WTC11 (cell line): ENCODE results near the gene MRPL10.

Source experiments
- ARID4B ChIP-seq: sonication (generic); formaldehyde crosslinking; IDR thresholded peaks from 2 replicates; pipeline ENCODE4 v1.8.0; 2023; ENCODE audit warnings: missing genetic modification reagents, mild to moderate bottlenecking, borderline replicate concordance
- ATF1 ChIP-seq: sonication (generic); formaldehyde crosslinking; IDR thresholded peaks from 2 replicates; pipeline ENCODE4 v1.8.1; 2023; ENCODE audit warnings: mild to moderate bottlenecking, moderate library complexity, missing genetic modification reagents
- CTCF ChIP-seq: fragments of 200-600 bp; IDR thresholded peaks from 2 replicates; pipeline ENCODE4 v1.8.0; 2022; ENCODE audit warnings: antibody characterized with exemption
- E2F4 ChIP-seq: sonication (generic); formaldehyde crosslinking; IDR thresholded peaks from 2 replicates; pipeline ENCODE4 v1.8.1; 2022; ENCODE audit warnings: low read depth, mild to moderate bottlenecking, moderate library complexity, missing genetic modification reagents, borderline replicate concordance
- ELF4 ChIP-seq: sonication (generic); formaldehyde crosslinking; IDR thresholded peaks from 2 replicates; pipeline ENCODE4 v1.8.1; 2022; ENCODE audit warnings: low read depth, mild to moderate bottlenecking, moderate library complexity, missing genetic modification reagents
- ESRRA ChIP-seq: sonication (generic); formaldehyde crosslinking; IDR thresholded peaks from 2 replicates; pipeline ENCODE4 v1.8.1; 2022; ENCODE audit warnings: mild to moderate bottlenecking, missing genetic modification reagents, borderline replicate concordance
- FOXK1 ChIP-seq: sonication (generic); formaldehyde crosslinking; IDR thresholded peaks from 2 replicates; pipeline ENCODE4 v1.8.0; 2022; ENCODE audit warnings: mild to moderate bottlenecking, moderate library complexity, missing genetic modification reagents
- IRF1 ChIP-seq: sonication (generic); formaldehyde crosslinking; IDR thresholded peaks from 2 replicates; pipeline ENCODE4 v1.8.0; 2023; ENCODE audit warnings: missing genetic modification reagents
- IRF2 ChIP-seq: sonication (generic); formaldehyde crosslinking; IDR thresholded peaks from 2 replicates; pipeline ENCODE4 v1.8.0; 2022; ENCODE audit warnings: low read depth, missing genetic modification reagents, borderline replicate concordance
- KAT7 ChIP-seq: sonication (generic); formaldehyde crosslinking; IDR thresholded peaks from 2 replicates; pipeline ENCODE4 v1.8.1; 2023; ENCODE audit warnings: missing genetic modification reagents, mild to moderate bottlenecking, borderline replicate concordance
- MAX ChIP-seq: sonication (generic); formaldehyde crosslinking; IDR thresholded peaks from 2 replicates; pipeline ENCODE4 v1.8.0; 2022; ENCODE audit warnings: mild to moderate bottlenecking, missing genetic modification reagents
- TP53 ChIP-seq: sonication (generic); formaldehyde crosslinking; IDR thresholded peaks from 2 replicates; pipeline ENCODE4 v1.8.1; 2023; ENCODE audit warnings: mild to moderate bottlenecking, missing genetic modification reagents
- ZNF219 ChIP-seq: sonication (generic); formaldehyde crosslinking; IDR thresholded peaks from 2 replicates; pipeline ENCODE4 v1.8.0; 2023; ENCODE audit warnings: missing genetic modification reagents, mild to moderate bottlenecking, borderline replicate concordance
- ZNF232 ChIP-seq: sonication (generic); formaldehyde crosslinking; IDR thresholded peaks from 2 replicates; pipeline ENCODE4 v1.8.0; 2022; ENCODE audit warnings: mild to moderate bottlenecking, missing genetic modification reagents

- TF ChIP-seq CTCF (no peak), ATF1 (CRISPR knock-in tag) (no peak), MAX (no peak), E2F4 (CRISPR knock-in tag) (no peak), ESRRA (CRISPR knock-in tag) (no peak), IRF2 (CRISPR knock-in tag) (no peak), ELF4 (CRISPR knock-in tag) (no peak), FOXK1 (CRISPR knock-in tag) (no peak), IRF1 (CRISPR knock-in tag) (no peak), ZNF219 (no peak), TP53 (CRISPR knock-in tag) (no peak), KAT7 (no peak), ZNF232 (no peak), ARID4B (no peak)
Observed at GRCh38 chr17:47820033-47820789, 11.1 kb downstream of the MRPL10 start.
